Right lobe of liver (tissue), 6 donors: Measurements from ENCODE around the gene SOD1. TPM values are rescaled to one million over a fixed set of nuclear protein-coding genes. Genes with fewer than 3 reads are reported as not detected.

ENCODE experiments used
- ATAC-seq, 4 donors: fragments of 200-7000 bp; cut with Tn5 transposase; one replicate each; pipeline ENCODE4 v1.9.1; 2020; ENCODE audit warnings: mild to moderate bottlenecking in 4 of 4, moderate library complexity in 4 of 4
- DNase-seq, 3 donors: peaks; one replicate each; pipeline ENCODE4 v3.0.0-alpha.2; 2020
- H3K27ac ChIP-seq, 3 donors: fragments of 200-600 bp; one replicate each; pipeline ENCODE4 v1.8.0; 2022
- H3K27me3 ChIP-seq, 2 donors: fragments of 200-600 bp; one replicate each; pipeline ENCODE4 v1.8.0; 2022
- H3K36me3 ChIP-seq, 4 donors: fragments of 200-600 bp; sonication (generic) in 1 of 4; one replicate each; pipeline versions ENCODE4 v1.5.1 to v1.8.0; 2017 to 2022; ENCODE audit warnings: control low read depth in 1 of 4
- H3K4me1 ChIP-seq, 4 donors: fragments of 200-600 bp; sonication (generic) in 1 of 4; one replicate each; pipeline versions ENCODE4 v1.5.1 to v1.8.0; 2017 to 2022; ENCODE audit warnings: control low read depth in 1 of 4
- H3K4me3 ChIP-seq, 3 donors: fragments of 200-600 bp; one replicate each; pipeline ENCODE4 v1.8.0; 2022
- H3K9me3 ChIP-seq, 4 donors: fragments of 200-600 bp; sonication (generic) in 1 of 4; one replicate each; pipeline versions ENCODE4 v1.5.1 to v1.8.0; 2017 to 2022; ENCODE audit warnings: control low read depth in 1 of 4
- CTCF ChIP-seq, 4 donors: fragments of 200-600 bp in 3 of 4; fragments of 450-650 bp in 1 of 4; IDR thresholded peaks; one replicate each; pipeline versions ENCODE4 v1.5.1 to v1.8.0; 2016 to 2022; ENCODE audit warnings: antibody characterized with exemption in 4 of 4, mild to moderate bottlenecking in 2 of 4
- POLR2A ChIP-seq: fragments of 450-650 bp; IDR thresholded peaks from one replicate; pipeline ENCODE4 v1.6.1; 2017; ENCODE audit warnings: antibody characterized with exemption, mild to moderate bottlenecking
- WGBS: methylation state at CpG from one replicate; pipeline ENCODE4 v1.1.6; 2018; ENCODE audit warnings: low coverage, low lambda C conversion rate; ENCODE audit not compliant: insufficient coverage; ENCODE audit errors: missing lambda C conversion rate; 5-methylcytosine and 5-hydroxymethylcytosine counted together
- intact Hi-C, 2 donors: fragments of 100-400 bp; cut with DNase I; formaldehyde crosslinking; loops; one replicate each; pipeline versions ENCODE4 v1.11.2 to v1.14.1; 2022
- total RNA-seq, 6 experiments: library from RNA; depleted of rRNA in 2 of 6; stranded (reverse); fragments of >200 nt in 2 of 6; fragmentation: NEBNext Ultra II Directional in 3 of 6; extraction: Animal tissue kit (Norgen Biotek cat#: 25700) in 3 of 6; gene quantifications; one replicate each; pipeline versions ENCODE4 v1.1.0 to v1.2.4, GENCODE V29; 2016 to 2023
- donor health status: DM: no; HTN: yes; CAD: no.
- donor health status: DM: no; HTN: no; CAD: no.
- donor health status: DM: no; HTN: no; CAD: no.
- donor health status: DM: no; HTN: yes; CAD: no.
- donor health status: DM: no; HTN: yes; CAD: no.

Gene SOD1
- total RNA-seq, 6 experiments from 2014 or later, result 398 to 1,176 (median 518) TPM

GRCh38 chr21:31616216-31616615 lies 43.3 kb upstream of the SOD1 start:
- intact Hi-C loops, result no loop called here
- H3K27me3 ChIP-seq, result no peaks in the 10 kb centered on the region
- DNase-seq (no peak), ATAC-seq (no peak)
- no peaks in the 10 kb centered on the region for H3K36me3 ChIP-seq
- TF ChIP-seq POLR2A (no peak), CTCF (IDR thresholded peaks at IDR 0.05) (no peak)
- H3K4me1 ChIP-seq, result peaks cover 0 to 6% (median 0%) of the 10 kb centered on the region in 4 donors
- WGBS, result 74% methylated on average over 7 of the region's 9 CpGs
- H3K27ac ChIP-seq, result no peak overlapping the region
- no peak overlapping the region for H3K4me3 ChIP-seq
- H3K9me3 ChIP-seq, result no peaks in the 10 kb centered on the region

GRCh38 chr21:31618696-31619430 lies 40.6 kb upstream of the SOD1 start:
- TF ChIP-seq CTCF (IDR thresholded peaks at IDR 0.05) (no peak), POLR2A (no peak)
- intact Hi-C loops, result no loop called here
- no peaks in the 10 kb centered on the region for H3K36me3 ChIP-seq
- no peak overlapping the region for H3K27ac ChIP-seq
- no peak for DNase-seq
- H3K27me3 ChIP-seq, result no peaks in the 10 kb centered on the region
- ATAC-seq, result no peak
- WGBS, result 60% methylated on average over 2 of the region's 2 CpGs
- peaks cover 0 to 15% (median 5%) of the 10 kb centered on the region in 4 donors for H3K4me1 ChIP-seq
- H3K9me3 ChIP-seq, result no peaks in the 10 kb centered on the region
- H3K4me3 ChIP-seq, result no peak overlapping the region

GRCh38 chr21:31622397-31622796 lies 37.1 kb upstream of the SOD1 start:
- H3K9me3 ChIP-seq, result no peaks in the 10 kb centered on the region
- H3K27ac ChIP-seq, result no peak overlapping the region
- peaks cover 0 to 37% (median 18%) of the 10 kb centered on the region in 4 donors for H3K4me1 ChIP-seq
- WGBS, result 34% methylated on average over 3 of the region's 3 CpGs
- H3K27me3 ChIP-seq, result no peaks in the 10 kb centered on the region
- ATAC-seq (no peak), DNase-seq (no peak)
- H3K4me3 ChIP-seq, result no peak overlapping the region
- intact Hi-C loops, result no loop called here
- H3K36me3 ChIP-seq, result no peaks in the 10 kb centered on the region
- TF ChIP-seq CTCF (IDR thresholded peaks at IDR 0.05) (no peak), POLR2A (no peak)

- Histone ChIP-seq H3K27ac (no peak overlapping the region), H3K36me3 (no peaks in the 10 kb centered on the region), H3K4me3 (no peak overlapping the region), H3K4me1 (peaks cover 0 to 37% (median 18%) of the 10 kb centered on the region in 4 donors), H3K9me3 (no peaks in the 10 kb centered on the region), H3K27me3 (no peaks in the 10 kb centered on the region)
- intact Hi-C loops, result no loop called here
- no peak for DNase-seq
- TF ChIP-seq CTCF (IDR thresholded peaks at IDR 0.05), result no peak
- TF ChIP-seq POLR2A, result no peak
- 89% methylated on average over 6 of the region's 6 CpGs for WGBS
- ATAC-seq, result no peak
These were observed 35.8 kb upstream of the SOD1 start for GRCh38 chr21:31623664-31624063.
